Endodermal cell (in vitro differentiated cells): ENCODE results near the gene TJAP1. TPM values are rescaled to one million over a fixed set of nuclear protein-coding genes. Genes with fewer than 3 reads are reported as not detected.

Experiments used
- DNase-seq: peaks from one replicate; pipeline ENCODE4 v3.0.0-alpha.2; 2017
- H3K27ac ChIP-seq: 2 replicates; pipeline ENCODE4 v1.5.1; 2013; ENCODE audit warnings: mild to moderate bottlenecking, low read depth, low read length, moderate library complexity
- H3K27me3 ChIP-seq: 2 replicates; pipeline ENCODE4 v1.6.1; 2013; ENCODE audit warnings: mild to moderate bottlenecking, low read length, moderate library complexity; ENCODE audit not compliant: insufficient read depth, control insufficient read depth, poor library complexity, severe bottlenecking
- H3K36me3 ChIP-seq: 2 replicates; pipeline ENCODE4 v1.7.0; 2013; ENCODE audit warnings: mild to moderate bottlenecking, low read length, moderate library complexity; ENCODE audit not compliant: control insufficient read depth, insufficient read depth
- H3K4me1 ChIP-seq: one replicate; pipeline ENCODE4 v1.7.0; 2013; ENCODE audit warnings: low read length; ENCODE audit not compliant: control insufficient read depth, insufficient read depth
- H3K4me3 ChIP-seq: 2 replicates; pipeline ENCODE4 v1.5.1; 2013; ENCODE audit warnings: mild to moderate bottlenecking, low read length, moderate library complexity
- H3K9ac ChIP-seq: 2 replicates; pipeline ENCODE4 v1.6.1; 2013; ENCODE audit warnings: mild to moderate bottlenecking, low read length, moderate library complexity; ENCODE audit not compliant: poor library complexity, severe bottlenecking; ENCODE audit errors: extremely low read depth
- H3K9me3 ChIP-seq: 2 replicates; pipeline ENCODE4 v1.6.1; 2013; ENCODE audit warnings: mild to moderate bottlenecking, low read length, moderate library complexity; ENCODE audit not compliant: control insufficient read depth
- H3K27ac Mint-ChIP-seq: 2 replicates; pipeline ENCODE4 v1.8.0; 2020; ENCODE audit warnings: mixed read lengths
- H3K27me3 Mint-ChIP-seq: 2 replicates; pipeline ENCODE4 v1.8.0; 2021; ENCODE audit warnings: mild to moderate bottlenecking, mixed read lengths; ENCODE audit not compliant: insufficient read depth
- H3K36me3 Mint-ChIP-seq: 2 replicates; pipeline ENCODE4 v1.8.0; 2020; ENCODE audit warnings: low read depth, mixed read lengths
- H3K4me1 Mint-ChIP-seq: 2 replicates; pipeline ENCODE4 v1.8.0; 2020; ENCODE audit warnings: mixed read lengths
- H3K4me3 Mint-ChIP-seq: 2 replicates; pipeline ENCODE4 v1.8.0; 2020; ENCODE audit warnings: mild to moderate bottlenecking, moderate library complexity, mixed read lengths
- H3K9me3 Mint-ChIP-seq: 2 replicates; pipeline ENCODE4 v1.8.0; 2020; ENCODE audit warnings: mild to moderate bottlenecking, mixed read lengths
- WGBS, 2 experiments: methylation state at CpG; one replicate each; pipeline versions ENCODE4 v1.1.5 to v1.1.7; 2013; ENCODE audit warnings: missing lambda C conversion rate in 2 of 2, mixed read lengths in 1 of 2; ENCODE audit not compliant: insufficient coverage in 1 of 2, insufficient read length in 1 of 2; 5-methylcytosine and 5-hydroxymethylcytosine counted together
- total RNA-seq, 2 donors: library from RNA; stranded (reverse); fragmentation: NEBNext Ultra II Directional in 1 of 2; extraction: Animal tissue kit (Norgen Biotek cat#: 25700) in 1 of 2; gene quantifications; 2 replicates in 1 of 2; 3 replicates in 1 of 2; pipeline ENCODE4 v1.2.1, GENCODE V29; 2021
- TF ChIP-seq, protein P1 (sequence below): fragments of 200-600 bp; sonication (generic); conservative IDR thresholded peaks from 2 replicates; pipeline ENCODE4 v1.5.0; 2021; ENCODE audit warnings: antibody characterized with exemption, mild to moderate bottlenecking

TJAP1 gene
- total RNA-seq, 2 donors from 2014 or later, result 44.3 to 50.2 TPM

DNA sequence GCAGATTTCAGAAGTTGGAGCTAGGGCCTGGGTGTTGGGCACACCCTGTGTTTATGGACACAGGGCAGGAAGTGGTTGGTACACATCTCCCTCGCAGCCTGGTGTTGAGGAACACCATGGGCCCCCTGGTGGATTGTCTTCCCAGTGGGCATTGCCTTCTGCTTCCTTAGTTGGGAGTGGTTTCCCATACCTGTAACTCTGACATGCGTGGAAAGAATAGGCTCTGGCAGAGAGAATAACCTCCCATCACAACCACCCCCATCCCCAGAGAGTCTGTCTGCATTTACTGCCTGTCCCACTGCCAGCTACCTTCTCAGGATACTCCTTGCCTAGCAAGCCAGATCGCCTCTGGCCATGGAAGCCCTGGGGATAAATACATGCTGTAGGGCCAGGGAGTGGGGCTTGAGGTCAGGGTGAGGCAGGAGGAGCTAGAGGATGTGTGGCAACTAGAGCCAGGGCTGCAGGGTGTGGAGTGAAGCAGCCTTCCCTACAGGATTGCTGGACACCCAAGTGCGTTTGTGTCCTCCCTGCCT lies 18.1 kb downstream of the TJAP1 start:
- 95% methylated on average over 4 of the region's 4 CpGs; no CpG with 5 or more reads in 1 of the 2 experiments for WGBS, 2 experiments
- Histone ChIP-seq H3K4me1 (no peaks in the 10 kb centered on the region), H3K9ac (no peak overlapping the region), H3K36me3 (peaks cover 32% of the 10 kb centered on the region), H3K27me3 (no peaks in the 10 kb centered on the region), H3K4me3 (no peak overlapping the region), H3K27ac (no peak overlapping the region), H3K9me3 (no peaks in the 10 kb centered on the region)
- Mint-ChIP-seq H3K9me3 (no peaks in the 10 kb centered on the region), H3K27ac (peak overlapping the region; percentile 78), H3K27me3 (no peaks in the 10 kb centered on the region), H3K4me1 (peaks cover 17% of the 10 kb centered on the region), H3K4me3 (no peak overlapping the region), H3K36me3 (peaks cover 24% of the 10 kb centered on the region)
- TF ChIP-seq, protein P1, sequence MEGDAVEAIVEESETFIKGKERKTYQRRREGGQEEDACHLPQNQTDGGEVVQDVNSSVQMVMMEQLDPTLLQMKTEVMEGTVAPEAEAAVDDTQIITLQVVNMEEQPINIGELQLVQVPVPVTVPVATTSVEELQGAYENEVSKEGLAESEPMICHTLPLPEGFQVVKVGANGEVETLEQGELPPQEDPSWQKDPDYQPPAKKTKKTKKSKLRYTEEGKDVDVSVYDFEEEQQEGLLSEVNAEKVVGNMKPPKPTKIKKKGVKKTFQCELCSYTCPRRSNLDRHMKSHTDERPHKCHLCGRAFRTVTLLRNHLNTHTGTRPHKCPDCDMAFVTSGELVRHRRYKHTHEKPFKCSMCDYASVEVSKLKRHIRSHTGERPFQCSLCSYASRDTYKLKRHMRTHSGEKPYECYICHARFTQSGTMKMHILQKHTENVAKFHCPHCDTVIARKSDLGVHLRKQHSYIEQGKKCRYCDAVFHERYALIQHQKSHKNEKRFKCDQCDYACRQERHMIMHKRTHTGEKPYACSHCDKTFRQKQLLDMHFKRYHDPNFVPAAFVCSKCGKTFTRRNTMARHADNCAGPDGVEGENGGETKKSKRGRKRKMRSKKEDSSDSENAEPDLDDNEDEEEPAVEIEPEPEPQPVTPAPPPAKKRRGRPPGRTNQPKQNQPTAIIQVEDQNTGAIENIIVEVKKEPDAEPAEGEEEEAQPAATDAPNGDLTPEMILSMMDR, result peak; percentile 44
- peak; percentile 51 for DNase-seq

DNA sequence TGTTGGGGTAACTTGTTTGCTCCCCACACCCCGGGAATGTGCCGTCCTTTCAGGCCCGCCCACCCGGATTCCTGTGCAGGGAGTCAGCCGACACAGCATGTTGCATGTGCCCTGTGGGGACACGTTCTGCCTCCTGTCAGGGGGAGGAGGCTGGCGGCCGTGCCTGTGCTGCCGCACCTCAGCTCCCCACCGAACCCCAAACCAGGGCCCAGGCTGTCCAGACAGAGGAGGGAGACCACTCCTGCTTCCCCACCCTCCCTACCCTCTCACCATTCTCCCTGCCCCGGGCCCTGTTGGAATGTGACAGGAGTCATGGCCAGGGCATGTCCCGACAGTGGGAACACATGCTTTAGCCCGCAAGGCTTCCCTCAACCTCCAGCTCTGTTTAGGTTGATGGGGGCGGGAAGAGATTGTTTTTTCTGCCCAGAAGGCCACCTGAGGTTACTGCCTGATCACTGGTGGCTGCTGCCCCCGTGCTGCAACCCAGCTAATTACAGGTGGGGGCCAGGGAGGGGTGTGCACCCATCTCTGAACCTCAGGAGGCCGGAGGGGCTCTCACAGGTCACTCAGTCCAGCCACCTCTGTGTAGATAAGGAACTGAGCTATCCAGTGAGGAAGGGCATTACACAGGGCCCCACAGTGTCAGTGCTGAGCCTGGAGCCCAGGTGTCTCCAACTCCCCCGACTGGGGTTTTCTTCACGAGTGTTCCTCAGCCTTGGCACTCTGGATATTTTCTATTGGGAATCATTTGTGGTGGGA lies 19.2 kb downstream of the TJAP1 start:
- Histone ChIP-seq H3K27ac (no peak overlapping the region), H3K27me3 (no peaks in the 10 kb centered on the region), H3K9me3 (no peaks in the 10 kb centered on the region), H3K9ac (no peak overlapping the region), H3K36me3 (peaks cover 38% of the 10 kb centered on the region), H3K4me1 (no peaks in the 10 kb centered on the region), H3K4me3 (no peak overlapping the region)
- 63 to 69% methylated on average over 6 to 18 of the region's 18 CpGs for WGBS, 2 experiments
- Mint-ChIP-seq H3K36me3 (peaks cover 34% of the 10 kb centered on the region), H3K9me3 (no peaks in the 10 kb centered on the region), H3K4me1 (peaks cover 17% of the 10 kb centered on the region), H3K27me3 (no peaks in the 10 kb centered on the region), H3K4me3 (no peak overlapping the region), H3K27ac (peak overlapping the region; percentile 78)
- TF ChIP-seq, protein P1, result peak; percentile 76
- peak; percentile 85 for DNase-seq

DNA sequence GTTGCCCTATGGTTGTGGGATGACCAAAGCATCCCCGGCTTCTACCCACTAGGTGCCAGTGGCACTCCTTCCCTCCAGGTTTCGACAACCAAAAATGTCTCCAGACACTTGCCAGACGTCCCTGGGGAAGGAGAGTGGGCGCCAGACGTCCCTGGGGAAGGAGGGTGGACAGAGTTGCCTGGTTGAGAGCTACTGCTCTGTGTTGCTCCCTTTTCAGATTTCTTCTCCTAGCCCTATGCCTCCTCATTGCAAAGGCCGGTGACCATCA lies 19.7 kb downstream of the TJAP1 start:
- Mint-ChIP-seq H3K9me3 (no peaks in the 10 kb centered on the region), H3K36me3 (peaks cover 39% of the 10 kb centered on the region), H3K4me1 (peaks cover 17% of the 10 kb centered on the region), H3K27me3 (no peaks in the 10 kb centered on the region), H3K4me3 (no peak overlapping the region), H3K27ac (no peak overlapping the region)
- WGBS, 2 experiments, result 93 to 100% methylated on average over 3 to 6 of the region's 6 CpGs
- no peak for DNase-seq
- Histone ChIP-seq H3K9ac (no peak overlapping the region), H3K27ac (no peak overlapping the region), H3K27me3 (no peaks in the 10 kb centered on the region), H3K36me3 (peaks cover 38% of the 10 kb centered on the region), H3K9me3 (no peaks in the 10 kb centered on the region), H3K4me1 (no peaks in the 10 kb centered on the region), H3K4me3 (no peak overlapping the region)
- TF ChIP-seq, protein P1, result no peak
